ENCODE results near the gene FNDC5. TPM values are rescaled to one million over a fixed set of nuclear protein-coding genes. Genes with fewer than 3 reads are reported as not detected.

The FNDC5 gene
- 26.4 TPM for polyA plus RNA-seq (2012; ENCODE audit: insufficient read depth, insufficient read length, low read depth)

GRCh38 chr1:32870615-32871363 is at the start of gene FNDC5:
TSS of gene FNDC5 (minus strand) at chr1:32870912.
- peak; percentile 37 for DNase-seq

DNA sequence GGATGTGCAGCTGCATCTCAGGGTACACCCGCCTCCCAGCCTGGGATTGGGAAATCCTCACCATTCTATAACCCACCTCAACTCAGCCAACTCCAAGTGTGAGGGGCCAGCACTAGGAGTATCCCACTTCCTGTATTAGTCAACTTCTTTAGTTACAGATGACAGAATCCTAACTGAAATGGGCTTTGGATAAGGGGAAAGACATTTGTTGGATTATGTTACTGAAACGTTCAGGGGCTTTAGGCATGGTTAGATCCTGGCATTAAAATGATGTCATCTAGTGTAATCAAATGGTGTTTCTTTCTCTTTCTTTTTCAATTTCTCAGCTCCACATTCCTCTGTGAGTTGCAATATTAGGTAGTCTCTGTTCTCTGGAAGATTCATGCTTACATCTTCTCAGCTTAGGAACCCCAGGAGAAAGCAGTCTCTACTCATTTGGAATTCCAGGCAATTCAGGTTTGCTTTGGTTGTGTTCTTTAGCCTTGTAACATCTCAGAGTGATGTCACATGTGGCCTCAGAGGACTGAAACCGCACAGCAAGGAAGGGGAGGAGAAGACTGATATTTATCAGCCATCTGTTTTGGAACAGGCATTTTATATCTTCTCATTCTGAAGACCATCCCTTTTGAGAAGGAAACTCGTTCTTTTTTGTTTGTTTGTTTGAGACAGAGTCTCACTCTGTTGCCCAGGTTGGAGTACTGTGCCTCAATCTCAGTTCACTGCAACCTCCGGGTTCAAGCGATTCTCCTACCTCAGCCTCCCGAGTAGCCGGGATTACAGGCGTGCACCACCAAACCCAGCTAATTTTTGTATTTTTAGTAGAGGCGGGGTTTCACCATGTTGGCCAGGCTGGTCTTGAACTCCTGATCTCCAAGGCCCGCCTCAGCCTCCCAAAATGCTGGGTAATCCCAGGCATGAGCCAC is 49.4 kb upstream of the FNDC5 start:
- Histone ChIP-seq H3K9me3 (no peaks in the 10 kb centered on the region), H3K27me3 (peaks cover 5% of the 10 kb centered on the region), H3K36me3 (no peaks in the 10 kb centered on the region), H3K4me3 (ENCODE audit: low read depth, low read length) (no peak overlapping the region), H3K4me1 (no peaks in the 10 kb centered on the region)
- DNase-seq: no peak
- TF ChIP-seq, protein P1, sequence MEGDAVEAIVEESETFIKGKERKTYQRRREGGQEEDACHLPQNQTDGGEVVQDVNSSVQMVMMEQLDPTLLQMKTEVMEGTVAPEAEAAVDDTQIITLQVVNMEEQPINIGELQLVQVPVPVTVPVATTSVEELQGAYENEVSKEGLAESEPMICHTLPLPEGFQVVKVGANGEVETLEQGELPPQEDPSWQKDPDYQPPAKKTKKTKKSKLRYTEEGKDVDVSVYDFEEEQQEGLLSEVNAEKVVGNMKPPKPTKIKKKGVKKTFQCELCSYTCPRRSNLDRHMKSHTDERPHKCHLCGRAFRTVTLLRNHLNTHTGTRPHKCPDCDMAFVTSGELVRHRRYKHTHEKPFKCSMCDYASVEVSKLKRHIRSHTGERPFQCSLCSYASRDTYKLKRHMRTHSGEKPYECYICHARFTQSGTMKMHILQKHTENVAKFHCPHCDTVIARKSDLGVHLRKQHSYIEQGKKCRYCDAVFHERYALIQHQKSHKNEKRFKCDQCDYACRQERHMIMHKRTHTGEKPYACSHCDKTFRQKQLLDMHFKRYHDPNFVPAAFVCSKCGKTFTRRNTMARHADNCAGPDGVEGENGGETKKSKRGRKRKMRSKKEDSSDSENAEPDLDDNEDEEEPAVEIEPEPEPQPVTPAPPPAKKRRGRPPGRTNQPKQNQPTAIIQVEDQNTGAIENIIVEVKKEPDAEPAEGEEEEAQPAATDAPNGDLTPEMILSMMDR (IDR thresholded peaks at IDR 0.05; ENCODE audit: low read depth, low read length): no peak

More at GRCh38 chr1:32870615-32871363, at the start of gene FNDC5:
- Histone ChIP-seq H3K4me3 (ENCODE audit: low read depth, low read length) (peak within 1 kb of the TSS; percentile 62), H3K36me3 (no peaks in the 10 kb centered on the region), H3K4me1 (no peaks in the 10 kb centered on the region), H3K27me3 (no peaks in the 10 kb centered on the region), H3K9me3 (no peaks in the 10 kb centered on the region)
- TF ChIP-seq, protein P1 (IDR thresholded peaks at IDR 0.05; ENCODE audit: low read depth, low read length): no peak

GRCh38 chr1:32918179-32918578 is 47.5 kb upstream of the FNDC5 start:
- TF ChIP-seq, protein P1 (IDR thresholded peaks at IDR 0.05; ENCODE audit: low read depth, low read length): no peak
- Histone ChIP-seq H3K4me1 (no peaks in the 10 kb centered on the region), H3K36me3 (no peaks in the 10 kb centered on the region), H3K9me3 (no peaks in the 10 kb centered on the region), H3K27me3 (no peaks in the 10 kb centered on the region), H3K4me3 (ENCODE audit: low read depth, low read length) (no peak overlapping the region)
- no peak for DNase-seq

GRCh38 chr1:32917521-32917920 is 46.8 kb upstream of the FNDC5 start:
- Histone ChIP-seq H3K4me3 (ENCODE audit: low read depth, low read length) (no peak overlapping the region), H3K36me3 (no peaks in the 10 kb centered on the region)

DNA sequence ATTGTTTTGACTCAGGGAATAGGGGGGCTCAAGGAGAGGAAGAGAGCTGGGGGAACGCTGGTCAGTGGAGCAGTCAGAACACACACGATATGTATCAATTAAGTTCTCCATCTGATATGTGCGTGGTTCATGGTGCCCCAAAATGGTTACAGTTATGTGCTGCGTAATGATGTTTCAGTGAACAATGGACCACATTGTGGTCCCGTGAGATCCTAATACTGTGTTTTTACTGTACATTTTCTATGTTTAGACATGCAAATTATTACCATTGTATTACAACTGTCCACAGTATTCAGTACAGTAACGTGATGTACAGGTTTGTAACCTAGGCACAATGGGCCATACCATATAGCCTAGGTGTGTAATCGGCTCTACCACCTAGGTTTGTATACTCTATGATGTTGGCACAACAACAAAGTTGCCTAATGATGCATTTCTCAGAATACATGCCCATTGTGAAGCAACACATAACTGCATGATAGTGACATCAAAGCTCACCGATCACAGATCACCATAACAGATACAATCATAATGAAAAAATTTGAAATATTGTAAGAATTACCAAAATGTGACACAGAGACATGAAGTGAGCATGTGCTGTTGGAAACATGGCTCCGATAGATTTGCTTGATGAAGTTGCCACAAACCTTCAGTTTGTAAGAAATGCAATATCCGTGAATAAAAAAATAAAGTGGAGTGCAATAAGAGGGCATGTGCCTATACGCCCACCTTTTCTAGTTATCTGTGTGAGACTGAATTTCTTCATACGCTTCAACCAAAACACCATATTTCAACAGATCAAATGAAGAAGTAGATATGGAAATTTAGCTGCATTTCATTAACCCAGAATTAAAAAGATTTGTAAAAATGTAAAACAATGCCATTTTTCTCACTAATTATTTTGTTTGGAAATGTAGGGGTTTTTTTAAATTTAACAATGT is 45.3 kb upstream of the FNDC5 start:
- Histone ChIP-seq H3K36me3 (no peaks in the 10 kb centered on the region), H3K27me3 (no peaks in the 10 kb centered on the region), H3K4me3 (ENCODE audit: low read depth, low read length) (no peak overlapping the region), H3K9me3 (no peaks in the 10 kb centered on the region), H3K4me1 (no peaks in the 10 kb centered on the region)
- DNase-seq: no peak
- TF ChIP-seq, protein P1 (IDR thresholded peaks at IDR 0.05; ENCODE audit: low read depth, low read length): no peak

More at GRCh38 chr1:32917521-32917920, 46.8 kb upstream of the FNDC5 start:
- Histone ChIP-seq H3K27me3 (no peaks in the 10 kb centered on the region), H3K4me1 (no peaks in the 10 kb centered on the region), H3K9me3 (no peaks in the 10 kb centered on the region)
- TF ChIP-seq, protein P1 (IDR thresholded peaks at IDR 0.05; ENCODE audit: low read depth, low read length): no peak
- DNase-seq: no peak
